OCI-LY1 (cell line): ENCODE data around the gene SLC4A5.

Experiments
- H2AFZ ChIP-seq: fragments of 200-600 bp; sonication (generic), shearing (Covaris generic); 2 replicates; pipeline ENCODE4 v1.6.0; 2014; ENCODE audit warnings: antibody characterized with exemption, mild to moderate bottlenecking, low read length
- H3F3A ChIP-seq: fragments of 200-600 bp; sonication (generic), shearing (Covaris generic); 2 replicates; pipeline ENCODE4 v1.6.0; 2014; ENCODE audit warnings: mild to moderate bottlenecking, antibody characterized with exemption, low read length, moderate library complexity; ENCODE audit not compliant: insufficient read depth
- H3K27ac ChIP-seq: fragments of 200-600 bp; sonication (generic); 2 replicates; pipeline ENCODE4 v1.5.1; 2014; ENCODE audit warnings: low read length, mixed run types, mild to moderate bottlenecking, low read depth; ENCODE audit not compliant: poor library complexity, severe bottlenecking
- H3K27me3 ChIP-seq: fragments of 200-600 bp; sonication (generic); 2 replicates; pipeline ENCODE4 v1.6.0; 2014; ENCODE audit warnings: antibody characterized with exemption, mild to moderate bottlenecking, low read length, moderate library complexity; ENCODE audit not compliant: insufficient read depth
- H3K36me3 ChIP-seq: fragments of 200-600 bp; sonication (generic); 2 replicates; pipeline ENCODE4 v1.6.1; 2014; ENCODE audit warnings: mild to moderate bottlenecking, antibody characterized with exemption, low read length, moderate library complexity, mixed read lengths; ENCODE audit not compliant: insufficient read depth
- H3K4me1 ChIP-seq: fragments of 200-600 bp; sonication (generic); 2 replicates; pipeline ENCODE4 v1.5.1; 2014; ENCODE audit warnings: mild to moderate bottlenecking, low read length, moderate library complexity; ENCODE audit not compliant: insufficient read depth, severe bottlenecking
- H3K4me2 ChIP-seq: fragments of 200-600 bp; sonication (generic), shearing (Covaris generic); 2 replicates; pipeline ENCODE4 v1.6.1; 2014; ENCODE audit warnings: low read length
- H3K4me3 ChIP-seq: fragments of 200-600 bp; sonication (generic); 2 replicates; pipeline ENCODE4 v1.5.1; 2014; ENCODE audit warnings: low read length, low read depth, mild to moderate bottlenecking, mixed read lengths; ENCODE audit not compliant: poor library complexity, severe bottlenecking
- H3K79me2 ChIP-seq: fragments of 200-600 bp; shearing (Covaris generic); 2 replicates; pipeline ENCODE4 v1.6.1; 2016; ENCODE audit warnings: mixed run types, low read length, mixed read lengths; ENCODE audit not compliant: insufficient read depth
- H3K9ac ChIP-seq: fragments of 200-600 bp; sonication (generic), shearing (Covaris generic); 2 replicates; pipeline ENCODE4 v1.6.1; 2014; ENCODE audit warnings: mild to moderate bottlenecking, low read length, mixed read lengths
- H3K9me2 ChIP-seq: fragments of 200-600 bp; sonication (generic), shearing (Covaris generic); 2 replicates; pipeline ENCODE4 v1.6.1; 2014; ENCODE audit warnings: low read depth, mild to moderate bottlenecking, low read length, mixed read lengths
- H3K9me3 ChIP-seq: fragments of 200-600 bp; shearing (Covaris generic); 2 replicates; pipeline ENCODE4 v1.6.1; 2014; ENCODE audit warnings: low read length, mixed read lengths
- H4K20me1 ChIP-seq: fragments of 200-600 bp; sonication (generic), shearing (Covaris generic); 2 replicates; pipeline ENCODE4 v1.6.0; 2016; ENCODE audit warnings: mild to moderate bottlenecking, low read length; ENCODE audit not compliant: insufficient read depth
- EZH2 ChIP-seq: fragments of 200-600 bp; sonication (generic), shearing (Covaris generic); IDR thresholded peaks from 2 replicates; pipeline ENCODE4 v1.8.0; 2017; ENCODE audit warnings: borderline replicate concordance, mixed run types, mild to moderate bottlenecking, antibody characterized with exemption, low read length, moderate library complexity, mixed read lengths
- TF ChIP-seq, protein P1 (sequence below): fragments of 200-600 bp; sonication (generic), shearing (Covaris generic); IDR thresholded peaks from 2 replicates; pipeline ENCODE4 v1.5.1; 2017; ENCODE audit warnings: mild to moderate bottlenecking, antibody characterized with exemption, low read length, moderate library complexity, mixed read lengths

Gene SLC4A5

DNA sequence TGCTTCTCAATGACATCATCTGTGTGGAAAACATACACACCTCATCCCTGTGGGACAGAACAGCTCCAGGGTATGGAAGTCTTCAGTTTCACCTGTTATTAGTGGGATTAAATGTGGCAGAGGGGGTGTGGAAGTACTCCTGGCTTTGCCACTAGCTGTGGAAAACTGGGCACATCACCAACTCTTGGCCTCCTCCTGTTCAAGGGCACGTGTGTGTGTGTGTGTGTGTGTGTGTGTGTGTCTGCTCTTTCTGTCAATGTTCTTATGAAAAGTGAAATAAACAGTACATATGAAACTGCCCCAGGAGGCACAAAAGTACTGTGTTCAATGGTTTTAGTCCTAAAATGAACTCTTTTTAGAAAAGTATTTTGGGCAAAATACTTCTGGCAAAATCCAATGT is 78.9 kb downstream of the SLC4A5 start:
- Histone ChIP-seq H3K9me2 (no peaks in the 10 kb centered on the region), H3K9me3 (no peaks in the 10 kb centered on the region), H3K4me3 (no peak overlapping the region), H3K36me3 (no peaks in the 10 kb centered on the region), H3K27ac (no peak overlapping the region), H3K79me2 (no peaks in the 10 kb centered on the region), H3K27me3 (0 out of 2 replicates have a peak, but pooled peaks cover 6% of the 10 kb centered on the region), H3K4me2 (no peak overlapping the region), H4K20me1 (no peaks in the 10 kb centered on the region), H3K9ac (no peak overlapping the region), H2AFZ (no peak overlapping the region), H3F3A (no peaks in the 10 kb centered on the region), H3K4me1 (peaks cover 3% of the 10 kb centered on the region)
- TF ChIP-seq EZH2: no peak
- TF ChIP-seq, protein P1, sequence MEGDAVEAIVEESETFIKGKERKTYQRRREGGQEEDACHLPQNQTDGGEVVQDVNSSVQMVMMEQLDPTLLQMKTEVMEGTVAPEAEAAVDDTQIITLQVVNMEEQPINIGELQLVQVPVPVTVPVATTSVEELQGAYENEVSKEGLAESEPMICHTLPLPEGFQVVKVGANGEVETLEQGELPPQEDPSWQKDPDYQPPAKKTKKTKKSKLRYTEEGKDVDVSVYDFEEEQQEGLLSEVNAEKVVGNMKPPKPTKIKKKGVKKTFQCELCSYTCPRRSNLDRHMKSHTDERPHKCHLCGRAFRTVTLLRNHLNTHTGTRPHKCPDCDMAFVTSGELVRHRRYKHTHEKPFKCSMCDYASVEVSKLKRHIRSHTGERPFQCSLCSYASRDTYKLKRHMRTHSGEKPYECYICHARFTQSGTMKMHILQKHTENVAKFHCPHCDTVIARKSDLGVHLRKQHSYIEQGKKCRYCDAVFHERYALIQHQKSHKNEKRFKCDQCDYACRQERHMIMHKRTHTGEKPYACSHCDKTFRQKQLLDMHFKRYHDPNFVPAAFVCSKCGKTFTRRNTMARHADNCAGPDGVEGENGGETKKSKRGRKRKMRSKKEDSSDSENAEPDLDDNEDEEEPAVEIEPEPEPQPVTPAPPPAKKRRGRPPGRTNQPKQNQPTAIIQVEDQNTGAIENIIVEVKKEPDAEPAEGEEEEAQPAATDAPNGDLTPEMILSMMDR: no peak

DNA sequence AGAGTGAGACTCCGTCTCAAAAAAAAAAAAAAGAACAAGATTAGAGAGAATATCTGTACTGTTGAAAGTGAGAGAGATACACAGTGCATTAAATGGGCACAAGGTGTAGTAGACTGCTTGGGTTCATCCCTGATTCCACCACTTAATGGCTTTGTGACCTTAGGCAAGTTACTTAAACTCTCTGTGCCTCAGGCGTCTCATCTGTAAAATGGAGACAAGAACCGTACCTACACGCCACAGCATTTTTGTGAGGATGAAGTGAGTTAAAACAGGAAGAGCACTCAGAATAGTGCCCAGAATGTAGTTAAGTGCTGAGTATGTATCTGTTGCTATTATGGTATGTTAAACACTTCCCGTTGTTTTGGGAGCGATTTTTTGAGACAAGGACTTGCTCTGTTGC is 80.5 kb downstream of the SLC4A5 start:
- Histone ChIP-seq H3K4me2 (no peak overlapping the region), H3K27ac (no peak overlapping the region), H2AFZ (no peak overlapping the region), H3K4me1 (peaks cover 3% of the 10 kb centered on the region), H3K4me3 (no peak overlapping the region), H3K9ac (no peak overlapping the region), H3K27me3 (0 out of 2 replicates have a peak, but pooled peaks cover 6% of the 10 kb centered on the region), H4K20me1 (no peaks in the 10 kb centered on the region), H3F3A (no peaks in the 10 kb centered on the region), H3K36me3 (no peaks in the 10 kb centered on the region), H3K9me2 (no peaks in the 10 kb centered on the region), H3K9me3 (no peaks in the 10 kb centered on the region), H3K79me2 (no peaks in the 10 kb centered on the region)
- TF ChIP-seq EZH2: no peak
- TF ChIP-seq, protein P1: no peak

DNA sequence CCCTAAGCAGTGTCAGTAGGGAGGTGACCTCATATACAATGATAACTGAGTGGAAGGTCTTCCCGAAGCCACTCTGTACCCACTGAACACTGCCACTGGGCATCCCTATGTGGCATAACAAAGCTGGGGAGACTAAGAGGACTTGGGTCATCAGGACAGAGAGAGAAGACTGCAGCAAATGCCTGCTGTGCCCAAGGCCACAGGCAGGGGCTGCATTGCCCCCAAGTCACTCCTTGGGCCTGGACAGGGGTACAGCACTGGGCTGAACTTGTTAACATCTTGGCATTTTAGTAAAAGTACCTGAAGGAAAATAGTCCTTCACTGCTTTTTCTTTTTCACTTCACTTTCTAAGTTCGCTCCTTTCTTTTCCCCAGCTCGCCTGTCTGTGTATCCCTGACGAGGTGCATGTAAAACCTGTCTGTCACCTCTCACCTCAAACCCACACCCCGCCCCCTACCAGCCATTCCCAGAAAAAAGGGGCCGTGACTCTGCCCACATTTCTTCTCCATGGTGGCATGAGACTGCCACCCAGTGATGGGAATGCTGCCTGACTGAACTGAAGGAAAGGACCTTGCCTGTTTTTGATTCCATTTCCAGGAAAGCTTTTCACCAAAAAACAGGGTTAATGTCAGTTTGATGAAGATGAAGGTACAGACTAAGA is 81.9 kb downstream of the SLC4A5 start:
- no peak overlapping the region for H2AFZ ChIP-seq
- no peak overlapping the region for H3K4me2 ChIP-seq

More for the DNA sequence above, 81.9 kb downstream of the SLC4A5 start:
- no peaks in the 10 kb centered on the region for H4K20me1 ChIP-seq
- no peak overlapping the region for H3K27ac ChIP-seq
- no peaks in the 10 kb centered on the region for H3K4me1 ChIP-seq
- 0 out of 2 replicates have a peak, but pooled peaks cover 6% of the 10 kb centered on the region for H3K27me3 ChIP-seq
- no peaks in the 10 kb centered on the region for H3K9me3 ChIP-seq
- H3K9ac ChIP-seq: no peak overlapping the region
- TF ChIP-seq EZH2: no peak
- TF ChIP-seq, protein P1: peak; percentile 8; the same call in 1 of the 2 replicates
- no peaks in the 10 kb centered on the region for H3F3A ChIP-seq
- no peaks in the 10 kb centered on the region for H3K79me2 ChIP-seq
- H3K36me3 ChIP-seq: no peaks in the 10 kb centered on the region
- H3K9me2 ChIP-seq: no peaks in the 10 kb centered on the region
- H3K4me3 ChIP-seq: no peak overlapping the region
